Measurements from ENCODE around the gene CISD3. TPM values are rescaled to one million over a fixed set of nuclear protein-coding genes. Genes with fewer than 3 reads are reported as not detected.

Gene CISD3
- total RNA-seq, 4 donors from 2014 or later, result 0.26 to 22.0 (median 2.9) TPM

DNA sequence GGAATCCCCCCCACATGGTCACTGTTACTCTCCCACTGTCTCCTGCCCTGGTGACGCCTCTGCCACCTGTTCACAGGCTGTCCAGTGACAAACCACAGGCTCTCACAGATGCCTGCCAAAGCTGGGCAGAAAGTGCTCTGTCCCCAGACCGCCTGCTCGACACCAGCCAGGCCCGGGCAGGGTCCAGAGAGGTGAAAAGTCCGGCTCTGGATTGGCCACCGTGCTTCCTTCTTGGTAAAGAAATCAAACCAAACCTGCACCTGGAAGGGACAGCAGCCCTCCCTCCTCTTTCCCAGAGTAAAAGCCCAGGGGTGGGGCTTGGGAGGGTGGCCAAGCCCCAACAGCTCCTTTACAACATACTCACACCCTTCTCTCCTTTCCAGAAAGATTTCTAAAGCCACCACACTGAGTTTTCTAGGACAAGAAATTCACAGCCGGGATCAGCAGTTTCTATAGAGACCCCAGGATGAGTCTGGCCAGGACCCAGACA lies 11.8 kb downstream of the CISD3 start:
- no peaks in the 10 kb centered on the region for H3K9me3 ChIP-seq
- peak overlapping the region; percentile 54 to 80 for H3K27ac ChIP-seq
- H3K4me1 ChIP-seq, result peaks cover 4 to 22% of the 10 kb centered on the region in 2 donors
- peak in 1 of 2 donors; percentile 77 for DNase-seq
- H3K27me3 ChIP-seq, result no peaks in the 10 kb centered on the region
- H3K4me3 ChIP-seq, result no peak overlapping the region
- H3K36me3 ChIP-seq, result no peaks in the 10 kb centered on the region
- TF ChIP-seq POLR2A (IDR thresholded peaks at IDR 0.05), result no peak
- TF ChIP-seq, protein P1, sequence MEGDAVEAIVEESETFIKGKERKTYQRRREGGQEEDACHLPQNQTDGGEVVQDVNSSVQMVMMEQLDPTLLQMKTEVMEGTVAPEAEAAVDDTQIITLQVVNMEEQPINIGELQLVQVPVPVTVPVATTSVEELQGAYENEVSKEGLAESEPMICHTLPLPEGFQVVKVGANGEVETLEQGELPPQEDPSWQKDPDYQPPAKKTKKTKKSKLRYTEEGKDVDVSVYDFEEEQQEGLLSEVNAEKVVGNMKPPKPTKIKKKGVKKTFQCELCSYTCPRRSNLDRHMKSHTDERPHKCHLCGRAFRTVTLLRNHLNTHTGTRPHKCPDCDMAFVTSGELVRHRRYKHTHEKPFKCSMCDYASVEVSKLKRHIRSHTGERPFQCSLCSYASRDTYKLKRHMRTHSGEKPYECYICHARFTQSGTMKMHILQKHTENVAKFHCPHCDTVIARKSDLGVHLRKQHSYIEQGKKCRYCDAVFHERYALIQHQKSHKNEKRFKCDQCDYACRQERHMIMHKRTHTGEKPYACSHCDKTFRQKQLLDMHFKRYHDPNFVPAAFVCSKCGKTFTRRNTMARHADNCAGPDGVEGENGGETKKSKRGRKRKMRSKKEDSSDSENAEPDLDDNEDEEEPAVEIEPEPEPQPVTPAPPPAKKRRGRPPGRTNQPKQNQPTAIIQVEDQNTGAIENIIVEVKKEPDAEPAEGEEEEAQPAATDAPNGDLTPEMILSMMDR (IDR thresholded peaks at IDR 0.05), result no peak
- intact Hi-C loops (cut with DNase I; ENCODE audit: low total_unique reads), result no loop called here

DNA sequence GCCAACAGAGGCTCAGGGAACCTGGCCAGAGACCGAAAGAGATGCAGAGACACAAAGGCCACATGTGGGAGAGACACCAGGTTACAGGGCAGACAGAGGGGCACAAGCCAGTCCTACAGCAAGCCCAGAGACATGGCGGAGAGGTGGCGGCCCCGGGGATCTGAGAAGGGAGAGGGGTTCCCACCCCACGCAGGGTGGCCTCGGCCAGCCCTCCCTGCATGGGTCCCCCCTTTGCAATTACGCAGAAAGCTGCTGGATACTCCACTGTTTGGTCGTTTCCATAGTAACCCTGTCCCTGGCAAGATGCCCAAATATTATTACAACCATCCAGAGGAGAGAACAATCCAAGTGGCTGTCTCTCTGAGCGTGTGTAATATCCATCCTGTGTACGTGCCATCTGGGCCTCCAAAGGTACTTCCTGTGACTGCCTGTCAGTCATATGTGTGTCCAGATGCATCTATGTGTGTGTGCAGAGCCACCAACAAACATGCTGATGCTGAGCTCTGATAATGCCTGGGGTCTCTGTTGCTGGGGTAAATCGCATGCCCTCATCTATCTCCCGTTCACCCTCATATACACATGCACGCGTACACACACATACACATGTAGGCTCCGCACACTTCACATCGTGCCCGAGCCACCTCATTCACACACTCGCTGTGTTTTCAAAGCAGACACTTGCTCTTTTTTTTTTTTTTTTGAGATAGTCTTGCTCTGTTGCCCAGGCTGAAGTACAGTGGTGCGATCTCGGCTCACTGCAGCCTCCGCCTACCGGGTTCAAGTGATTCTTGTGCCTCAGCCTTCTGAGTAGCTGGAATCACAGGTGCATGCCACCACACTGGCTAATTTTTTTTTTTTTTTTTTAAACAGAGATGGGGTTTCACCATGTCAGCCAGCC lies 12.5 kb downstream of the CISD3 start:
- Histone ChIP-seq H3K27ac (peak overlapping the region; percentile 54 to 80), H3K36me3 (no peaks in the 10 kb centered on the region), H3K27me3 (no peaks in the 10 kb centered on the region), H3K4me1 (peaks cover 4 to 24% of the 10 kb centered on the region in 2 donors), H3K4me3 (no peak overlapping the region), H3K9me3 (no peaks in the 10 kb centered on the region)
- TF ChIP-seq POLR2A (IDR thresholded peaks at IDR 0.05), result no peak
- TF ChIP-seq, protein P1 (IDR thresholded peaks at IDR 0.05), result no peak
- intact Hi-C loops (cut with DNase I; ENCODE audit: low total_unique reads), result no loop called here
- DNase-seq, result peak; percentile 68 to 83

DNA sequence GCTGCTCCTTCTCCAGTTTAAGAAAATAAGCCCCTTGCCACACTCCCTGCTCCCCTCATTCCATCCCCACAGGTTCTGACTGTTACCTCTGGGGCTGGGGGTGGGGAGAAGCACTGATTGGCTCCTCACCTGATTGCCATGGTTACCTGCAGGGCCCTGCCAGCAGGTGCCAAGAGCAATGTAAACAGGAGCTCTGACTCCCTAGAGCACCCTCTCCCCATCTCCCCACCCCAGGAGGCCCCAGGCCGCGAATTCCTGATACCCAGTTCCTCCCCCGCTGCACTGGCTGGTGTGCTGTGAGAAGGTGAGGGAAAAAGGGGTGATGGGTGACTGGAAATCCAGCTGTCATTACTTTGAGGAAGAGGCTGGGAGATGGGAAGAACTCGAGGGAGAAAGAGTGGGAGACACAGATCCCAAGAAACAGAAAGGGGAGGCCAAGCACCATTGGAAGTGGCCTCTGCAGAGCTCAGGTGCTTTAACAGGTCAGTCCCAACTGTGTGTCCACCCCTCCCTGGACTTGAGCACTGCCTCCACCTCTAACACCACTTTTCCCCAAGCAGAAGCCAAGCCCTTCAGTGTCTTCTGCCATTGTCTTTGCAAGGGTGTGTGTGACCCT lies 13.5 kb downstream of the CISD3 start:
- Histone ChIP-seq H3K4me3 (no peak overlapping the region), H3K36me3 (no peaks in the 10 kb centered on the region), H3K27ac (peak overlapping the region in 1 of 2 donors; percentile 80), H3K4me1 (peaks cover 4 to 24% of the 10 kb centered on the region in 2 donors), H3K27me3 (no peaks in the 10 kb centered on the region), H3K9me3 (no peaks in the 10 kb centered on the region)
- no peak for TF ChIP-seq POLR2A (IDR thresholded peaks at IDR 0.05)
- TF ChIP-seq, protein P1 (IDR thresholded peaks at IDR 0.05), result no peak
- intact Hi-C loops (cut with DNase I; ENCODE audit: low total_unique reads), result no loop called here
- no peak for DNase-seq

DNA sequence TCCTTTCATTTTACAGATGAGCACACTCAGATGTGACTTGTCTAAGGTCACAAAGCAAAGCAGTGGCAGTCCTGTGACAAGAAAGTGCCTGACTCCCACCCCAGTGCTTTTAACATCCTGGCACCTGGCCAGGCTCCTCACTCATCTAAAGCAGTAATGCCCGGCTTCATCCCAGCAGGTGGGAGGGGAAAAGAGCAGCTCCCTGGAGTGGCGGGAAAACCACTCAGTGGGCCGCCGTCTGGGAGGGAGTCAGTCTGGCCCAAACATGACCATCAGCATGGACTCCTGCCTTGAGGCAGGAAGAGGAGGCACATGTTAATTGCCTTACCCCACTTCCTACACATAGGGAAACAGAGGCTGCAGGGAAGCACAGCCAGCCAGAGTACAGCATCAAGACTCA lies 15.4 kb downstream of the CISD3 start:
- H3K4me1 ChIP-seq, result peaks cover 4 to 24% of the 10 kb centered on the region in 2 donors
- H3K36me3 ChIP-seq, result no peaks in the 10 kb centered on the region
- H3K27ac ChIP-seq, result no peak overlapping the region
- peak in 1 of 2 donors; percentile 42 for DNase-seq
- TF ChIP-seq, protein P1 (IDR thresholded peaks at IDR 0.05), result no peak
- TF ChIP-seq POLR2A (IDR thresholded peaks at IDR 0.05), result no peak
- no peak overlapping the region for H3K4me3 ChIP-seq
- H3K27me3 ChIP-seq, result no peaks in the 10 kb centered on the region
- no peaks in the 10 kb centered on the region for H3K9me3 ChIP-seq
- intact Hi-C loops (cut with DNase I; ENCODE audit: low total_unique reads), result no loop called here
